NT2/D1 (cell line): Measurements from ENCODE around the gene CFLAR.

Source experiments
- DNase-seq: peaks from one replicate; pipeline ENCODE4 v3.0.0-alpha.2; 2011; ENCODE audit warnings: low read depth, low spot score
- H3K27me3 ChIP-seq: 2 replicates; pipeline ENCODE4 v1.6.0; 2011; ENCODE audit warnings: mild to moderate bottlenecking; ENCODE audit not compliant: insufficient read length, insufficient read depth
- H3K36me3 ChIP-seq: 2 replicates; pipeline ENCODE4 v1.6.1; 2011; ENCODE audit warnings: mild to moderate bottlenecking, low read length, mixed read lengths; ENCODE audit not compliant: insufficient read depth, insufficient read length
- H3K4me1 ChIP-seq: 2 replicates; pipeline ENCODE4 v1.5.1; 2011; ENCODE audit not compliant: insufficient read depth, insufficient read length
- H3K4me3 ChIP-seq: 2 replicates; pipeline ENCODE4 v1.5.1; 2011; ENCODE audit warnings: low read depth; ENCODE audit not compliant: insufficient read length
- H3K9ac ChIP-seq: 2 replicates; pipeline ENCODE4 v1.6.0; 2011; ENCODE audit warnings: low read depth; ENCODE audit not compliant: insufficient read length
- H3K9me3 ChIP-seq: 2 replicates; pipeline ENCODE4 v1.5.1; 2011; ENCODE audit warnings: mild to moderate bottlenecking, low read length; ENCODE audit not compliant: insufficient read depth
- SUZ12 ChIP-seq: IDR thresholded peaks from 2 replicates; pipeline ENCODE4 v1.6.1; 2011; ENCODE audit not compliant: insufficient read length, insufficient read depth; ENCODE audit errors: extremely low read depth
- YY1 ChIP-seq: IDR thresholded peaks from 2 replicates; pipeline ENCODE4 v1.6.1; 2011; ENCODE audit not compliant: insufficient read length, insufficient read depth
- ZNF274 ChIP-seq: IDR thresholded peaks from 2 replicates; pipeline ENCODE4 v1.6.1; 2011; ENCODE audit warnings: mild to moderate bottlenecking, low read depth, low read length

CFLAR gene

GRCh38 chr2:201194097-201194496 lies 78.1 kb downstream of the CFLAR start:
- Histone ChIP-seq H3K9ac (no peak overlapping the region), H3K4me1 (no peaks in the 10 kb centered on the region), H3K36me3 (peaks cover 3% of the 10 kb centered on the region), H3K4me3 (no peak overlapping the region), H3K27me3 (no peaks in the 10 kb centered on the region), H3K9me3 (no peaks in the 10 kb centered on the region)
- no peak for TF ChIP-seq SUZ12
- TF ChIP-seq YY1 = no peak
- TF ChIP-seq ZNF274 = no peak
- DNase-seq = no peak

GRCh38 chr2:201195331-201195730 lies 79.4 kb downstream of the CFLAR start:
- H3K9ac ChIP-seq = no peak overlapping the region
- H3K36me3 ChIP-seq = peaks cover 3% of the 10 kb centered on the region
- no peak for TF ChIP-seq SUZ12
- TF ChIP-seq YY1 = no peak
- TF ChIP-seq ZNF274 = no peak

GRCh38 chr2:201196003-201196402 lies 80.0 kb downstream of the CFLAR start:
- no peak for DNase-seq
- Histone ChIP-seq H3K4me3 (no peak overlapping the region), H3K9me3 (no peaks in the 10 kb centered on the region), H3K27me3 (no peaks in the 10 kb centered on the region), H3K4me1 (no peaks in the 10 kb centered on the region), H3K9ac (no peak overlapping the region), H3K36me3 (peaks cover 3% of the 10 kb centered on the region)
- TF ChIP-seq YY1 (no peak), ZNF274 (no peak), SUZ12 (no peak)

More at GRCh38 chr2:201195331-201195730, 79.4 kb downstream of the CFLAR start:
- H3K9me3 ChIP-seq = no peaks in the 10 kb centered on the region
- H3K4me3 ChIP-seq = no peak overlapping the region
- H3K4me1 ChIP-seq = no peaks in the 10 kb centered on the region
- H3K27me3 ChIP-seq = no peaks in the 10 kb centered on the region
- DNase-seq = no peak

GRCh38 chr2:201196803-201197202 lies 80.8 kb downstream of the CFLAR start:
- Histone ChIP-seq H3K36me3 (peaks cover 3% of the 10 kb centered on the region), H3K27me3 (no peaks in the 10 kb centered on the region)

GRCh38 chr2:201197781-201198180 lies 81.8 kb downstream of the CFLAR start:
- no peaks in the 10 kb centered on the region for H3K27me3 ChIP-seq
- H3K4me3 ChIP-seq = no peak overlapping the region
- no peak for DNase-seq
- no peaks in the 10 kb centered on the region for H3K9me3 ChIP-seq
- H3K9ac ChIP-seq = no peak overlapping the region
- no peaks in the 10 kb centered on the region for H3K4me1 ChIP-seq
- no peak for TF ChIP-seq SUZ12
- no peak for TF ChIP-seq YY1
- TF ChIP-seq ZNF274 = no peak
- peaks cover 3% of the 10 kb centered on the region for H3K36me3 ChIP-seq

More at GRCh38 chr2:201196803-201197202, 80.8 kb downstream of the CFLAR start:
- Histone ChIP-seq H3K9ac (no peak overlapping the region), H3K4me3 (no peak overlapping the region), H3K4me1 (no peaks in the 10 kb centered on the region), H3K9me3 (no peaks in the 10 kb centered on the region)
- TF ChIP-seq YY1 = no peak
- TF ChIP-seq ZNF274 = no peak
- TF ChIP-seq SUZ12 = no peak
- no peak for DNase-seq

GRCh38 chr2:201199847-201200246 lies 83.9 kb downstream of the CFLAR start:
- DNase-seq = no peak
- Histone ChIP-seq H3K4me1 (no peaks in the 10 kb centered on the region), H3K4me3 (no peak overlapping the region), H3K9me3 (no peaks in the 10 kb centered on the region), H3K36me3 (peaks cover 3% of the 10 kb centered on the region), H3K9ac (no peak overlapping the region), H3K27me3 (no peaks in the 10 kb centered on the region)
- no peak for TF ChIP-seq SUZ12
- no peak for TF ChIP-seq ZNF274
- TF ChIP-seq YY1 = no peak

- no peak for DNase-seq
- H3K4me3 ChIP-seq = no peak overlapping the region
- H3K9ac ChIP-seq = no peak overlapping the region
- no peaks in the 10 kb centered on the region for H3K4me1 ChIP-seq
- TF ChIP-seq YY1 (no peak), ZNF274 (no peak), SUZ12 (no peak)
- no peaks in the 10 kb centered on the region for H3K9me3 ChIP-seq
- H3K27me3 ChIP-seq = no peaks in the 10 kb centered on the region
- peaks cover 3% of the 10 kb centered on the region for H3K36me3 ChIP-seq
Observed at GRCh38 chr2:201200345-201200744, 84.4 kb downstream of the CFLAR start.
